Endothelial cell of umbilical vein (primary cell): ENCODE data around the gene UBE2C. TPM values are rescaled to one million over a fixed set of nuclear protein-coding genes. Genes with fewer than 3 reads are reported as not detected.

ENCODE experiments used
- BruUV-seq: library from RNA; stranded (reverse); fragments of 400-500 nt; replicated peaks from 2 replicates; lab custom pipeline; 2021; lab: Mats Ljungman, UMichigan
- CTCF ChIA-PET: fragments of 300-600, 350-600 bp; sonication (Branson Sonifier 250); formaldehyde crosslinking; loops from one replicate; lab custom pipeline; 2021; ENCODE audit warnings: antibody characterized with exemption, inconsistent platforms; lab: Charles Lee
- POLR2A ChIA-PET: fragments of 300-600, 350-600 bp; sonication (Branson Sonifier 250); formaldehyde crosslinking; loops from one replicate; lab custom pipeline; 2021; ENCODE audit warnings: antibody characterized with exemption, inconsistent platforms; lab: Charles Lee
- DNase-seq: peaks from one replicate; pipeline ENCODE4 v3.0.0-alpha.2; 2011; ENCODE audit warnings: low read depth, low spot score
- FAIRE-seq: peaks from 2 replicates; lab custom pipeline; 2011; peaks lifted over from hg19 to GRCh38; lab: Jason Lieb, UNC
- H2AFZ ChIP-seq: 2 replicates; pipeline ENCODE4 v1.6.0; 2012; ENCODE audit warnings: low read depth, low read length, control low read depth, inconsistent platforms
- H3K27ac ChIP-seq: 2 replicates; pipeline ENCODE4 v1.5.1; 2011; ENCODE audit warnings: low read depth, mild to moderate bottlenecking, control low read depth, low read length, moderate library complexity; ENCODE audit not compliant: insufficient read depth
- H3K27me3 ChIP-seq, 2 experiments: 2 replicates each; pipeline versions ENCODE4 v1.6.0 to v1.6.1; 2011; ENCODE audit warnings: low read length in 2 of 2, mixed read lengths in 1 of 2; ENCODE audit not compliant: control insufficient read depth in 2 of 2, insufficient read depth in 2 of 2
- H3K36me3 ChIP-seq, 2 experiments: 2 replicates in 1 of 2; 3 replicates in 1 of 2; pipeline ENCODE4 v1.5.1; 2011; ENCODE audit warnings: low read length in 2 of 2, mild to moderate bottlenecking in 1 of 2, moderate library complexity in 1 of 2; ENCODE audit not compliant: control insufficient read depth in 2 of 2, insufficient read depth in 2 of 2; ENCODE audit errors: extremely low read depth in 1 of 2
- H3K4me1 ChIP-seq: 3 replicates; pipeline ENCODE4 v1.5.1; 2011; ENCODE audit warnings: mild to moderate bottlenecking, low read length; ENCODE audit not compliant: control insufficient read depth, insufficient read depth; ENCODE audit errors: extremely low read depth
- H3K4me2 ChIP-seq: 2 replicates; pipeline ENCODE4 v1.6.1; 2011; ENCODE audit warnings: low read length, control low read depth, mixed read lengths; ENCODE audit not compliant: insufficient read depth
- H3K4me3 ChIP-seq, 3 experiments: fragments of 200-600 bp in 1 of 3; sonication (generic), shearing (Covaris generic) in 1 of 3; replicated peaks in 1 of 3; 2 replicates each; pipeline ENCODE4 v1.5.1; 2011 to 2016; ENCODE audit warnings: control low read depth in 3 of 3, low read length in 3 of 3, mild to moderate bottlenecking in 2 of 3, inconsistent platforms in 1 of 3, low read depth in 1 of 3, moderate library complexity in 1 of 3; ENCODE audit not compliant: insufficient read depth in 1 of 3
- H3K79me2 ChIP-seq: 2 replicates; pipeline ENCODE4 v1.6.0; 2012; ENCODE audit warnings: low read length, inconsistent platforms; ENCODE audit not compliant: control insufficient read depth, insufficient read depth
- H3K9ac ChIP-seq: replicated peaks from 2 replicates; pipeline ENCODE3; 2011; ENCODE audit warnings: low read length, control low read depth; ENCODE audit not compliant: insufficient read depth; ENCODE audit errors: extremely low read depth
- H3K9me1 ChIP-seq: replicated peaks from 3 replicates; pipeline ENCODE4 v1.6.0; 2011; ENCODE audit warnings: mild to moderate bottlenecking, low read length; ENCODE audit not compliant: control insufficient read depth, insufficient read depth; ENCODE audit errors: extremely low read depth
- H3K9me3 ChIP-seq: replicated peaks from 2 replicates; pipeline ENCODE4 v1.5.1; 2012; ENCODE audit warnings: low read length, inconsistent platforms; ENCODE audit not compliant: control insufficient read depth, insufficient read depth
- H4K20me1 ChIP-seq: replicated peaks from 2 replicates; pipeline ENCODE3; 2011; ENCODE audit warnings: mild to moderate bottlenecking, low read length; ENCODE audit not compliant: control insufficient read depth, insufficient read depth; ENCODE audit errors: extremely low read depth
- CTCF ChIP-seq, 2 donors: IDR thresholded peaks; 1 replicate in 1 of 2; 2 replicates in 1 of 2; pipeline ENCODE4 v1.5.1; 2011; ENCODE audit warnings: low read length in 2 of 2, mild to moderate bottlenecking in 2 of 2, moderate library complexity in 2 of 2, control low read depth in 1 of 2, inconsistent platforms in 1 of 2, low read depth in 1 of 2; ENCODE audit not compliant: insufficient read depth in 1 of 2; ENCODE audit errors: extremely low read depth in 1 of 2
- EZH2 ChIP-seq: IDR thresholded peaks from 2 replicates; pipeline ENCODE4 v1.6.1; 2012; ENCODE audit warnings: borderline replicate concordance, low read depth, mild to moderate bottlenecking, moderate library complexity, low read length, inconsistent platforms; ENCODE audit not compliant: severe bottlenecking
- FOS ChIP-seq: IDR thresholded peaks from 2 replicates; pipeline ENCODE4 v1.6.1; 2011; ENCODE audit warnings: mild to moderate bottlenecking, low read length, moderate library complexity, borderline replicate concordance; ENCODE audit not compliant: insufficient read depth
- GATA2 ChIP-seq: IDR thresholded peaks from 2 replicates; pipeline ENCODE4 v1.7.0; 2011; ENCODE audit warnings: low read depth, mild to moderate bottlenecking, moderate library complexity, mixed read lengths, low read length; ENCODE audit not compliant: insufficient read length, insufficient read depth
- JUN ChIP-seq: IDR thresholded peaks from 2 replicates; pipeline ENCODE4 v1.6.1; 2011; ENCODE audit warnings: borderline replicate concordance, low read depth; ENCODE audit not compliant: insufficient read length, insufficient read depth
- MAX ChIP-seq: IDR thresholded peaks from 2 replicates; pipeline ENCODE4 v1.6.1; 2011; ENCODE audit not compliant: insufficient read depth, insufficient read length
- MYC ChIP-seq: IDR thresholded peaks from one replicate; pipeline ENCODE4 v1.6.1; 2011; ENCODE audit warnings: mild to moderate bottlenecking, low read depth, low read length
- POLR2A ChIP-seq: IDR thresholded peaks from 2 replicates; pipeline ENCODE4 v1.6.1; 2012; ENCODE audit warnings: low read depth, mild to moderate bottlenecking, control low read depth, low read length
- POLR2AphosphoS5 ChIP-seq: IDR thresholded peaks from 2 replicates; pipeline ENCODE4 v1.6.1; 2012; ENCODE audit warnings: low read depth, mild to moderate bottlenecking, control low read depth, low read length, moderate library complexity; ENCODE audit not compliant: insufficient read depth
- dilution Hi-C: fragments of 300-500 bp; cut with MboI; formaldehyde crosslinking; loops from one replicate; pipeline ENCODE4 v1.15.0; 2019; ENCODE audit warnings: low sequenced_read_pairs; ENCODE audit not compliant: extremely low pct_ligation_motif_present
- intact Hi-C: fragments of 100-400 bp; cut with micrococcal nuclease; formaldehyde crosslinking; loops from one replicate; pipeline ENCODE4 v1.10.0; 2022
- polyA plus RNA-seq, 4 experiments: library from polyadenylated mRNA; depleted of rRNA in 3 of 4; stranded (reverse) in 3 of 4; unstranded in 1 of 4; fragments of >200 nt; gene quantifications; 2 replicates each; pipeline versions ENCODE4 v1.2.1 to v1.2.3, GENCODE V29; 2011 to 2012; ENCODE audit warnings: missing spikeins in 1 of 4
- total RNA-seq: library from RNA; stranded (reverse); gene quantifications from 2 replicates; pipeline ENCODE4 v1.2.3, GENCODE V29; 2021

UBE2C gene
- total and polyA plus RNA-seq, 2 donors (not counting 3 experiments of a cell fraction or from before 2014, with no cell fraction given), result 129 to 130 TPM

DNA sequence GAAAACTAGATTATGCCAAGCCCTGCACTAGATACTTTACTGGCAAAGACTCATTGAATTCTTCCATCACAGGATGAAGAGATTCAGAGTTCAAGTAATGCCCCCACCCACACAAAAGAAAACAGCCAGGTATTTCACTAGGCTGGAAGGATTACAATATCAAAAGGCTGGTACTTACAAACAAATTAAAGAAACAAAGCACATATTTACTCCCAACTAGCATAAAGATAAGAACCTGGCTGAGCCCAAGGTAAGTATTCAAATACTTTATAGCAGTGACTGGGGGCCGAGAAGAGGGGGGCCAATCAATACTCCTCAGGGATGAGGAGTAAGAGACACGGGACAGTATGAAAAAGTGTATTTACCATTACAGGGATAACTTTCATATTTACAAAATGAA is 41.0 kb downstream of the UBE2C start:
- H3K79me2 ChIP-seq, result peaks cover 9% of the 10 kb centered on the region
- H4K20me1 ChIP-seq, result no peaks in the 10 kb centered on the region
- POLR2A ChIA-PET, result no interaction called here
- intact Hi-C loops, result no loop called here
- DNase-seq, result no peak
- no peak overlapping the region for H3K27ac ChIP-seq
- H3K27me3 ChIP-seq, result no peaks in the 10 kb centered on the region
- FAIRE-seq, result no peak
- BruUV-seq, result no TSS peak
- H3K4me1 ChIP-seq, result peaks cover 10% of the 10 kb centered on the region
- H3K9me1 ChIP-seq, result no peaks in the 10 kb centered on the region
- CTCF ChIA-PET, result interaction anchor here (1.0 to 1.9 kb wide), 2 partner anchors 11 to 117 kb away, joined by 4 to 5 read pairs; no protein-coding TSS in a partner anchor
- dilution Hi-C loops, result no loop called here
- H2AFZ ChIP-seq, result no peak overlapping the region
- no peak overlapping the region for H3K4me3 ChIP-seq
- no peaks in the 10 kb centered on the region for H3K9me3 ChIP-seq
- no peak overlapping the region for H3K4me2 ChIP-seq
- peaks cover 0 to 3% of the 10 kb centered on the region in 2 experiments for H3K36me3 ChIP-seq
- TF ChIP-seq POLR2AphosphoS5, result no peak
- no peak for TF ChIP-seq MAX
- TF ChIP-seq POLR2A, result no peak
- TF ChIP-seq FOS, result no peak
- no peak for TF ChIP-seq JUN
- TF ChIP-seq EZH2, result no peak
- TF ChIP-seq CTCF (IDR thresholded peaks at IDR 0.05; ENCODE audit: extremely low read depth in 1 of 2, insufficient read depth in 1 of 2, low read depth in 1 of 2, low read length in 2 of 2), result no peak
- TF ChIP-seq MYC, result no peak
- no peak for TF ChIP-seq GATA2
- no peak overlapping the region for H3K9ac ChIP-seq
